IMR-90 (cell line): ENCODE data around the gene CLASP1. TPM values are rescaled to one million over a fixed set of nuclear protein-coding genes. Genes with fewer than 3 reads are reported as not detected.
A peak's percentile ranks its signal among the peaks of the same experiment; 100 is the strongest.

Source experiments
- ATAC-seq: fragments of 200-7000 bp; cut with Tn5 transposase; 2 replicates; pipeline ENCODE4 v1.9.1; 2020; ENCODE audit warnings: low read depth, mild to moderate bottlenecking, moderate library complexity
- BruUV-seq: library from RNA; stranded (reverse); fragments of 400-500 nt; replicated peaks from 2 replicates; lab custom pipeline; 2021; lab: Mats Ljungman, UMichigan
- CTCF ChIA-PET: fragments of 300-600 bp; formaldehyde crosslinking; extraction: SDS; loops from one replicate; lab custom pipeline; 2021; ENCODE audit warnings: antibody characterized with exemption; lab: Yijun Ruan, JAX
- POLR2A ChIA-PET: fragments of 300-600 bp; sonication (Branson Sonifier 250); formaldehyde crosslinking; loops from one replicate; lab custom pipeline; 2022; ENCODE audit warnings: antibody characterized with exemption; ENCODE audit not compliant: unreplicated experiment; lab: Charles Lee
- DNase-seq: peaks from one replicate; pipeline ENCODE4 v3.0.0; 2013
- H2AFZ ChIP-seq: replicated peaks from 2 replicates; pipeline ENCODE3; 2013; ENCODE audit warnings: low read length, mild to moderate bottlenecking; ENCODE audit not compliant: poor library complexity
- H2AK5ac ChIP-seq: 2 replicates; pipeline ENCODE4 v1.6.1; 2013; ENCODE audit warnings: low read depth, low read length, inconsistent platforms
- H2AK9ac ChIP-seq: replicated peaks from 2 replicates; pipeline ENCODE3; 2013; ENCODE audit warnings: mild to moderate bottlenecking, low read depth, low read length, moderate library complexity; ENCODE audit not compliant: poor library complexity
- H2BK120ac ChIP-seq: 2 replicates; pipeline ENCODE4 v1.6.1; 2013; ENCODE audit warnings: low read depth, low read length, inconsistent platforms
- H2BK15ac ChIP-seq: 3 replicates; pipeline ENCODE4 v1.6.1; 2013; ENCODE audit warnings: low read depth, low read length, inconsistent platforms
- H2BK20ac ChIP-seq: 2 replicates; pipeline ENCODE4 v1.6.1; 2013; ENCODE audit warnings: low read depth, mild to moderate bottlenecking, inconsistent platforms, low read length, moderate library complexity
- H2BK5ac ChIP-seq: 2 replicates; pipeline ENCODE4 v1.6.1; 2013; ENCODE audit warnings: mild to moderate bottlenecking, low read depth, low read length, inconsistent platforms; ENCODE audit not compliant: poor library complexity, severe bottlenecking
- H3K14ac ChIP-seq: replicated peaks from 2 replicates; pipeline ENCODE4 v1.6.1; 2013; ENCODE audit warnings: low read depth, low read length, inconsistent platforms
- H3K18ac ChIP-seq: 2 replicates; pipeline ENCODE4 v1.6.1; 2013; ENCODE audit warnings: low read depth, low read length, control low read depth
- H3K23ac ChIP-seq: 2 replicates; pipeline ENCODE4 v1.6.1; 2013; ENCODE audit warnings: low read depth, low read length, inconsistent platforms
- H3K27ac ChIP-seq: 2 replicates; pipeline ENCODE4 v1.5.1; 2013; ENCODE audit warnings: mild to moderate bottlenecking, control low read depth, low read length; ENCODE audit not compliant: insufficient read depth
- H3K27me3 ChIP-seq: 2 replicates; pipeline ENCODE4 v1.6.1; 2013; ENCODE audit warnings: low read length; ENCODE audit not compliant: control insufficient read depth, insufficient read depth
- H3K36me3 ChIP-seq: 2 replicates; pipeline ENCODE4 v1.6.1; 2013; ENCODE audit warnings: low read length, mixed read lengths; ENCODE audit not compliant: control insufficient read depth, insufficient read depth
- H3K4ac ChIP-seq: 2 replicates; pipeline ENCODE4 v1.6.1; 2013; ENCODE audit warnings: low read depth, low read length, inconsistent platforms
- H3K4me1 ChIP-seq: 2 replicates; pipeline ENCODE4 v1.6.1; 2013; ENCODE audit warnings: low read length, mixed read lengths; ENCODE audit not compliant: control insufficient read depth, insufficient read depth
- H3K4me2 ChIP-seq: 2 replicates; pipeline ENCODE4 v1.6.1; 2013; ENCODE audit warnings: low read depth, mild to moderate bottlenecking, control low read depth, low read length, moderate library complexity
- H3K4me3 ChIP-seq: 2 replicates; pipeline ENCODE4 v1.5.1; 2013; ENCODE audit warnings: low read depth, mild to moderate bottlenecking, control low read depth, low read length, moderate library complexity; ENCODE audit not compliant: insufficient read depth
- H3K56ac ChIP-seq: 2 replicates; pipeline ENCODE4 v1.6.1; 2013; ENCODE audit warnings: low read length, inconsistent platforms; ENCODE audit not compliant: insufficient read depth; ENCODE audit errors: extremely low read depth
- H3K79me1 ChIP-seq, 2 experiments: 2 replicates each; pipeline ENCODE4 v1.6.1; 2013; ENCODE audit warnings: low read length in 2 of 2, inconsistent platforms in 1 of 2, low read depth in 1 of 2
- H3K9ac ChIP-seq: 2 replicates; pipeline ENCODE4 v1.6.1; 2013; ENCODE audit warnings: low read depth, low read length, control low read depth
- H3K9me1 ChIP-seq: 2 replicates; pipeline ENCODE4 v1.6.1; 2013; ENCODE audit warnings: low read length, inconsistent platforms; ENCODE audit not compliant: insufficient read depth
- H3K9me3 ChIP-seq: 2 replicates; pipeline ENCODE4 v1.6.1; 2013; ENCODE audit warnings: low read length; ENCODE audit not compliant: control insufficient read depth, insufficient read depth
- H4K20me1 ChIP-seq: 2 replicates; pipeline ENCODE4 v1.6.1; 2013; ENCODE audit warnings: low read length, inconsistent platforms; ENCODE audit not compliant: insufficient read depth
- H4K5ac ChIP-seq: 2 replicates; pipeline ENCODE4 v1.6.1; 2013; ENCODE audit warnings: mild to moderate bottlenecking, low read depth, low read length, control low read depth
- H4K8ac ChIP-seq, 2 experiments: 2 replicates each; pipeline ENCODE4 v1.6.1; 2013; ENCODE audit warnings: low read depth in 2 of 2, low read length in 2 of 2, control low read depth in 1 of 2, inconsistent platforms in 1 of 2
- H4K91ac ChIP-seq: 2 replicates; pipeline ENCODE4 v1.6.1; 2013; ENCODE audit warnings: low read depth, low read length, inconsistent platforms; ENCODE audit not compliant: insufficient read depth
- BHLHE40 ChIP-seq: fragments of 150-350 bp; IDR thresholded peaks from 2 replicates; pipeline ENCODE4 v1.6.1; 2016; ENCODE audit warnings: mild to moderate bottlenecking, low read depth, low read length
- CEBPB ChIP-seq: IDR thresholded peaks from 2 replicates; pipeline ENCODE4 v1.6.1; 2012; ENCODE audit warnings: low read depth, low read length, improper control_type of control experiment
- MAFK ChIP-seq: IDR thresholded peaks from 2 replicates; pipeline ENCODE4 v1.6.1; 2012; ENCODE audit warnings: low read depth, low read length, improper control_type of control experiment
- MAZ ChIP-seq: IDR thresholded peaks from 2 replicates; pipeline ENCODE4 v1.6.1; 2012; ENCODE audit warnings: low read depth, mild to moderate bottlenecking, low read length, improper control_type of control experiment, moderate library complexity, borderline replicate concordance
- MXI1 ChIP-seq: IDR thresholded peaks from 2 replicates; pipeline ENCODE4 v1.6.1; 2012; ENCODE audit warnings: low read depth, mild to moderate bottlenecking, low read length, moderate library complexity, borderline replicate concordance
- NFE2L2 ChIP-seq: fragments of 150-350 bp; IDR thresholded peaks from 2 replicates; pipeline ENCODE4 v1.6.1; 2016; ENCODE audit warnings: low read depth, mild to moderate bottlenecking, low read length
- POLR2A ChIP-seq: IDR thresholded peaks from 2 replicates; pipeline ENCODE4 v1.6.1; 2012; ENCODE audit warnings: mild to moderate bottlenecking, low read depth, low read length
- RCOR1 ChIP-seq: IDR thresholded peaks from 2 replicates; pipeline ENCODE4 v1.6.1; 2012; ENCODE audit warnings: mild to moderate bottlenecking, low read length, improper control_type of control experiment; ENCODE audit not compliant: insufficient replicate concordance
- SMC3 ChIP-seq: fragments of 150-350 bp; IDR thresholded peaks from 2 replicates; pipeline ENCODE4 v1.6.1; 2016; ENCODE audit warnings: low read depth, mild to moderate bottlenecking, antibody characterized with exemption, low read length, moderate library complexity
- WGBS, 2 experiments: methylation state at CpG; one replicate each; pipeline versions ENCODE4 v1.1.5 to v1.1.7; 2013; ENCODE audit warnings: missing lambda C conversion rate in 2 of 2; ENCODE audit not compliant: insufficient read length in 1 of 2; ENCODE audit errors: extremely low coverage in 2 of 2; 5-methylcytosine and 5-hydroxymethylcytosine counted together
- dilution Hi-C: fragments of 300-500 bp; cut with HindIII; formaldehyde crosslinking; loops from one replicate; pipeline ENCODE4 v1.14.3; 2018; ENCODE audit warnings: low sequenced_read_pairs; ENCODE audit not compliant: unreplicated experiment
- in situ Hi-C: fragments of 300-500 bp; cut with MboI; formaldehyde crosslinking; loops from 3 replicates; pipeline ENCODE4 v1.14.3; 2019; ENCODE audit warnings: low sequenced_read_pairs, inconsistent platforms, mixed read lengths
- intact Hi-C: fragments of 100-400 bp; cut with micrococcal nuclease; formaldehyde crosslinking; loops from 2 replicates; pipeline ENCODE4 v1.10.0; 2022
- polyA plus RNA-seq, 3 experiments: library from polyadenylated mRNA; depleted of rRNA; stranded (reverse); fragments of >200 nt; gene quantifications; 2 replicates each; pipeline ENCODE4 v1.2.3, GENCODE V29; 2012; ENCODE audit warnings: low replicate concordance in 1 of 3
- total RNA-seq: library from RNA; depleted of rRNA; stranded (reverse); fragments of >200 nt; gene quantifications from 2 replicates; pipeline ENCODE4 v1.2.3, GENCODE V29; 2012
- TF ChIP-seq, protein P1 (sequence below): fragments of 150-350 bp; IDR thresholded peaks from 2 replicates; pipeline ENCODE4 v1.6.1; 2017; ENCODE audit warnings: mild to moderate bottlenecking, antibody characterized with exemption, low read length, low read depth
- TF ChIP-seq, protein P2 (sequence below): conservative IDR thresholded peaks from 2 replicates; pipeline ENCODE4 v1.5.1; 2012; ENCODE audit warnings: mild to moderate bottlenecking, low read depth, low read length, improper control_type of control experiment
- TF ChIP-seq, protein P3 (sequence below): fragments of 150-350 bp; IDR thresholded peaks from 2 replicates; pipeline ENCODE4 v1.6.1; 2016; ENCODE audit warnings: low read depth, mild to moderate bottlenecking, low read length, moderate library complexity, borderline replicate concordance

CLASP1 gene
- total and polyA plus RNA-seq, 2 of the 4 experiments (the other 2 are of a cell fraction): 12.3 to 33.7 TPM

DNA sequence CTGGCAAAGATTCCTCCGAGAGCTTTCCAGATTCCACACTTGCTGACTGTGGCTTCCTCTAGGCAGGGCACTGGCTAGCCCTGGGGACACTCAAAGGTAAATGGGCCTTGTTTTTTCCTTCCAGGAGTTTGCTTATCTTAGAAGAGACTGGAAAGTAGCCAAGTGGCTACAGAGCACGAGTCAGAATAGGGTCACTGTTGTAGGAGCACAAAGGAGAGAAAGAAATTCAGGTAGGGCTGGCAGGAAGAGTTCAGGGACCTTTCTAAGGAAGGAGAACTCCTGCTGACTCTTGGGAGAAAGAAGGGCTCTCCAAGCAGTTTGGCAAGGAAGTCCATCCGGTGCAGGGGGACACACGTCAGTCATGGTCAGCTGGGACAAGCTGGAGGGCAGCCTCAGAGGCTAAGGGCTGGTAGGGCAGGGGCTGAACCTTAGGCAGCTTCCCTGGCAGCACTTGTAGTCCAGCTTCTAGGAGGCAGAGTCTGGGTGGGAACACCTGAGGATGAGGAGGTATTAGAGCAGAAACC, 47.9 kb upstream of the CLASP1 start:
- Histone ChIP-seq H3K4me1 (peaks cover 10% of the 10 kb centered on the region), H3K9me1 (peaks cover 21% of the 10 kb centered on the region), H2BK15ac (no peak overlapping the region), H3K23ac (no peak overlapping the region), H3K27me3 (no peaks in the 10 kb centered on the region; the same call in 1 of the 2 replicates), H3K18ac (no peak overlapping the region), H3K4ac (no peak overlapping the region), H4K8ac (no peak overlapping the region), H3K9me3 (no peaks in the 10 kb centered on the region), H3K4me2 (no peak overlapping the region), H2AK9ac (peak overlapping the region; percentile 60), H4K5ac (no peak overlapping the region), H3K27ac (no peak overlapping the region), H3K9ac (no peak overlapping the region), H3K4me3 (no peak overlapping the region), H2BK20ac (no peak overlapping the region), H2AK5ac (0 out of 2 replicates have a peak overlapping the region, but pooled peaks have one; percentile 0), H4K20me1 (no peaks in the 10 kb centered on the region; the same call in 1 of the 2 replicates), H2AFZ (peak overlapping the region; percentile 59), H3K56ac (no peak overlapping the region), H2BK5ac (no peak overlapping the region), H3K36me3 (no peaks in the 10 kb centered on the region), H4K91ac (no peak overlapping the region), H2BK120ac (no peak overlapping the region), H3K79me1 (no peaks in the 10 kb centered on the region), H3K14ac (no peak overlapping the region; the same call in 1 of the 2 replicates)
- CTCF ChIA-PET: no interaction called here
- in situ Hi-C loops: no loop called here
- POLR2A ChIA-PET: no interaction called here
- DNase-seq (no peak), ATAC-seq (no peak)
- intact Hi-C loops: loop anchor here (5.0 kb wide), 1 partner anchor 45 kb away; no protein-coding TSS in a partner anchor
- TF ChIP-seq, protein P1, sequence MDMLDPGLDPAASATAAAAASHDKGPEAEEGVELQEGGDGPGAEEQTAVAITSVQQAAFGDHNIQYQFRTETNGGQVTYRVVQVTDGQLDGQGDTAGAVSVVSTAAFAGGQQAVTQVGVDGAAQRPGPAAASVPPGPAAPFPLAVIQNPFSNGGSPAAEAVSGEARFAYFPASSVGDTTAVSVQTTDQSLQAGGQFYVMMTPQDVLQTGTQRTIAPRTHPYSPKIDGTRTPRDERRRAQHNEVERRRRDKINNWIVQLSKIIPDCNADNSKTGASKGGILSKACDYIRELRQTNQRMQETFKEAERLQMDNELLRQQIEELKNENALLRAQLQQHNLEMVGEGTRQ: no peak
- TF ChIP-seq BHLHE40 (no peak), NFE2L2 (no peak), SMC3 (no peak), MXI1 (no peak), MAFK (no peak), RCOR1 (no peak), CEBPB (no peak), MAZ (no peak), POLR2A (no peak)
- TF ChIP-seq, protein P2, sequence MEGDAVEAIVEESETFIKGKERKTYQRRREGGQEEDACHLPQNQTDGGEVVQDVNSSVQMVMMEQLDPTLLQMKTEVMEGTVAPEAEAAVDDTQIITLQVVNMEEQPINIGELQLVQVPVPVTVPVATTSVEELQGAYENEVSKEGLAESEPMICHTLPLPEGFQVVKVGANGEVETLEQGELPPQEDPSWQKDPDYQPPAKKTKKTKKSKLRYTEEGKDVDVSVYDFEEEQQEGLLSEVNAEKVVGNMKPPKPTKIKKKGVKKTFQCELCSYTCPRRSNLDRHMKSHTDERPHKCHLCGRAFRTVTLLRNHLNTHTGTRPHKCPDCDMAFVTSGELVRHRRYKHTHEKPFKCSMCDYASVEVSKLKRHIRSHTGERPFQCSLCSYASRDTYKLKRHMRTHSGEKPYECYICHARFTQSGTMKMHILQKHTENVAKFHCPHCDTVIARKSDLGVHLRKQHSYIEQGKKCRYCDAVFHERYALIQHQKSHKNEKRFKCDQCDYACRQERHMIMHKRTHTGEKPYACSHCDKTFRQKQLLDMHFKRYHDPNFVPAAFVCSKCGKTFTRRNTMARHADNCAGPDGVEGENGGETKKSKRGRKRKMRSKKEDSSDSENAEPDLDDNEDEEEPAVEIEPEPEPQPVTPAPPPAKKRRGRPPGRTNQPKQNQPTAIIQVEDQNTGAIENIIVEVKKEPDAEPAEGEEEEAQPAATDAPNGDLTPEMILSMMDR: no peak
- TF ChIP-seq, protein P3, sequence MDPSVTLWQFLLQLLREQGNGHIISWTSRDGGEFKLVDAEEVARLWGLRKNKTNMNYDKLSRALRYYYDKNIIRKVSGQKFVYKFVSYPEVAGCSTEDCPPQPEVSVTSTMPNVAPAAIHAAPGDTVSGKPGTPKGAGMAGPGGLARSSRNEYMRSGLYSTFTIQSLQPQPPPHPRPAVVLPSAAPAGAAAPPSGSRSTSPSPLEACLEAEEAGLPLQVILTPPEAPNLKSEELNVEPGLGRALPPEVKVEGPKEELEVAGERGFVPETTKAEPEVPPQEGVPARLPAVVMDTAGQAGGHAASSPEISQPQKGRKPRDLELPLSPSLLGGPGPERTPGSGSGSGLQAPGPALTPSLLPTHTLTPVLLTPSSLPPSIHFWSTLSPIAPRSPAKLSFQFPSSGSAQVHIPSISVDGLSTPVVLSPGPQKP: no peak
- no TSS peak for BruUV-seq
- WGBS, 2 experiments: 0% methylated on average over 1 of the region's 4 CpGs; no CpG with 5 or more reads in 1 of the 2 experiments
- dilution Hi-C loops: no loop called here
